GM12874 (cell line): Measurements from ENCODE around the gene A1BG.

Source experiments
- TF ChIP-seq, protein P1 (sequence below): IDR thresholded peaks from 2 replicates; pipeline ENCODE4 v1.5.1; 2011; ENCODE audit warnings: low read depth, mild to moderate bottlenecking, control low read depth, low read length, moderate library complexity; ENCODE audit not compliant: insufficient read depth

The A1BG gene

DNA sequence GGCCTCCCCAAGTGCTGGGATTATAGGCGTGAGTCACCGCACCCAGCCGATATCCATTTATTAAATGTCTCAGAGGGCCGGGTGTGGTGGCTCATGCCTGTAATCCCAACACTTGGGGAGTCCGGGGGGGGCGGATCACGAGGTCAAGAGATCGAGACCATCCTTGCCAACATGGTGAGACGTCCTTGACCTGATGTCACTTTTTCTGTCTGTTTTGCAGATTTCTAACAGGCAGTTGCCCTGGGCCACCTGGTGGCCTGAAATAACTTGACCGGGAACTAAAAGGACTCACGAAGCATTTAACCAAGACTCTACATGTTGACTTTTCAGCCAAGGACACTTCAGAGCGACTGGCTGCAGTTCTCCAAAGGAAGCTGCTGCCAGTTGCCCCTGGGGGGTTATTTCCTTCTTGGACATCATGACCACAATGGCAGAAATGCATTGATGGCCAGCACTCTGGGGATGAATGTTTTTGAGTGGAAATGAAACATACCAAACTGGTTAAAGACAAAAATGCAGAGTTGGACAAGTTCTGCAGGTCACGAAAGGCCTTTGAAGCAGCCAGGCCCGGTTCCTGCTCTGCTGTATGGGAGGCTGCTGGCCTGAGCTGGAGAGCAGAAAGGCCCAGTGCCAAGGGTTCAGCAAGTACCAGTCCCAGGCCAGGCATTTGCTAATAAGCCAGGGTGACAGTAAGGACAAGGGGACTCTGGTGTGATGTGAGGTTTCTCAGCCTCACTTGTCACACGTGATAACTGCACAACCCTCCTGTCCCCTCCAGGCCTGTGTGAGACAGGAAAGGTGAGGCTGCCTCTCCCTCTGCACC, 19.2 kb upstream of the A1BG start:
- TF ChIP-seq, protein P1, sequence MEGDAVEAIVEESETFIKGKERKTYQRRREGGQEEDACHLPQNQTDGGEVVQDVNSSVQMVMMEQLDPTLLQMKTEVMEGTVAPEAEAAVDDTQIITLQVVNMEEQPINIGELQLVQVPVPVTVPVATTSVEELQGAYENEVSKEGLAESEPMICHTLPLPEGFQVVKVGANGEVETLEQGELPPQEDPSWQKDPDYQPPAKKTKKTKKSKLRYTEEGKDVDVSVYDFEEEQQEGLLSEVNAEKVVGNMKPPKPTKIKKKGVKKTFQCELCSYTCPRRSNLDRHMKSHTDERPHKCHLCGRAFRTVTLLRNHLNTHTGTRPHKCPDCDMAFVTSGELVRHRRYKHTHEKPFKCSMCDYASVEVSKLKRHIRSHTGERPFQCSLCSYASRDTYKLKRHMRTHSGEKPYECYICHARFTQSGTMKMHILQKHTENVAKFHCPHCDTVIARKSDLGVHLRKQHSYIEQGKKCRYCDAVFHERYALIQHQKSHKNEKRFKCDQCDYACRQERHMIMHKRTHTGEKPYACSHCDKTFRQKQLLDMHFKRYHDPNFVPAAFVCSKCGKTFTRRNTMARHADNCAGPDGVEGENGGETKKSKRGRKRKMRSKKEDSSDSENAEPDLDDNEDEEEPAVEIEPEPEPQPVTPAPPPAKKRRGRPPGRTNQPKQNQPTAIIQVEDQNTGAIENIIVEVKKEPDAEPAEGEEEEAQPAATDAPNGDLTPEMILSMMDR, result no peak

DNA sequence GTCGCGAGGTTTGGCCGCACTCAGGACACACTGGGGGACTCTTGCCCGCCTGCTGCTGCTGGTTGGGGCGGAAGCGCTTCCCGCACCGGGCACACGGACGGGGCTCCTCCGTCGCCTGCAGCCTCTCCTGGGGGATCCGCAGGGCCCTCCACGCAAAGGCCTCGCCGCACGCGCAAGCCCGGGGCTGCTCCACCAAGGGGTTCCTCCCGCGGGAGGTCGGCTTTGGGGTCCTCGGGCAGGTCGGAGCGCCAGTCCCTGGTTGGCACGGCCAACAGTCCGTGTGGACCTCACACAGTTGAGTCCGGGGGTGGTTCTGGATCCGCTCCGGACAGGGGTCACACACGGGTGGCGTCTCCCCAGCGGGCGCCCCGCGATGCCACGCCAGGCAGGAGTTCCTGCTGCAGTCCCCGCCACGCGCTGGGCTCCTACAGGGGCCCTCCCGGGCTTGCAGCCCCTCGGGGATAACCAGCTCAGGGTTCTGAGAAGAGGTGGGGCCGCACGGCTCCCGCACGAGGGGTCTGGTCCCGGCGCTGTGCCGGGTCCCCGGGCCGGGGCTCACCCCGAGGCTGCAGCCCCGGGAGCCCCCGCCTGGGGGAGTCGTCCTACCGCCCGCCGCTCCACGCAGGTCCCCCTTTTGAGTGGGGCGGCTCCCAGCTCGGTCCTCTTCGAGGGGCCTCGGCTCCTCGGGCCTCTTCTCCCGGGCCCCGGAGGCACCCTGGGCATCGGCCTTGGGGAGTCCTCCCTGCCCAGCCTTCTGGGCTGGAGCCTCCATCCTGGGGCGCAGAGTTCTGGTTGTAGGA, 15.5 kb upstream of the A1BG start:
- TF ChIP-seq, protein P1, result no peak

DNA sequence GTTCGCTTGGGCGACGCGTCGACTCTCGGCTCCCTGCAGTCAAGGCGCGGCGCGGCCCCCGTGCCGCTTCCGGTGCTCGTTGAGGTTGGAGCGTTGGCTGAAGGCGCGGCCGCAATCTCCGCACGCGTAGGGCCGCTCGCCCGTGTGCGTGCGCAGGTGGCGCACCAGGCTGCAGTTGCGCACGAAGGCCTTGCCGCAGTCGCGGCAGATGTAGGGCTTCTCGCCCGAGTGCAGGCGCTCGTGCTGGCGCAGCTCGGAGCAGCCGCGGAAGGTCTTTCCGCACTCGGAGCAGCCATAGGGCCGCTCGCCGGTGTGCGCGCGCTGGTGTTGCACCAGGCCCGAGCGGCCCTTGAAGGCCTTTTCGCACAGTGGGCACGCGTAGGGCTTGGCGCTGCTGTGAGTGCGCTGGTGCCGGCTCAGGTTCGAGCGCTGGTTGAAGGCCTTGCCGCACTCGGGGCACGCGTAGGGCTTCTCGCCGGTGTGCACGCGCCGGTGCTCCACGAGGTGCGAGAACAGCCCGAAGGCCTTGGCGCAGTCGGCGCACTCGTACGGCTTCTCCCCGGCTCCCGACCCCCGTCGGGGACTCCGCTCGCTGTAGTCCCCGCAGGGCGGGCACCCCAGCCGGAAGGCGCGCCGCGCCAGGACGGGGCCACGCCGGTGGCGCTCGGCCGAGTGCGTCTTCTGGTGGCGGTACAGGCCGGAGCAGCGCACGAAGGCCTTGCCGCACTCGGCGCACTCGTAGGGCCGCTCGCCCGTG, 14.6 kb upstream of the A1BG start:
- TF ChIP-seq, protein P1, result no peak

DNA sequence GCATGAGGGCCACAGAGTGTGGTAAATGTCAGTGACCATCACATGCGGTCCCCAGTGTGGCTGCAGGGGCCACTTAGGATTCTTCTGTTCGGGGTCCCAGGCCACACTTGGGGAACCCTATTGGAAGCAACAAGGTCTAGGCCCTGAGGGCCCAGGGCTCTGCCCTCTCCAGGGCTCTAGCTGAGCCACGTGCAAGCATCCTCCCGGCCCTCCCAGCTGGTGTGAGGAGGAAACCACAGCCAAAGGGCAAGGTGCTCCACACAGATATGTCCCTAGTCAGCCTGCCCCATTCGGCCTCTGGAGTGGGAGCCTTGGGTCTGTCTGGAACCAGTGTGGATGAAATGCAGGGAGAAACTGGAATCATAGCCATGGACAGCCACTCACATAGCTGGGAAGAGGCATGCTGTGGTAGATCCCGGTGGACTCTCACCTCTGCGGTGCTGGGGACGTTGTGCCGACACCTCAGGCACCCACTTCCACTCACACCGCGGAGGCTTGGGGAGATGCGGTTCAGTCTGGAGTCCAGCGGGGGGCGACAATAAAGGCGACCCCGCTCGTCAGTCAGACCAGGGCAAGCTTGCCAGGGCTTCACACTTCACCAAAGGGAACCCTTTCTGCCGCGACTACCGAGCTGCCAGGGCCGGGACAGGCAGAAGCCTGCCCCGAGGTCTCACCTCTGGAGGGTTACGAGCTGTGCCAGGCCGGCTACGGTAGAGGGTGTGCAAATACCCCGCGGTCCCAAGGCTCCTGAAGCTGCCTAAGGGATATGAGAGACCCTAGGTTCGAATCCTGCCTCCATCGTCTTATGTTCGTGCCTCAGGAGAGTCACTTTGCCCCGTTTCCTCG, 13.5 kb upstream of the A1BG start:
- TF ChIP-seq, protein P1, result no peak

DNA sequence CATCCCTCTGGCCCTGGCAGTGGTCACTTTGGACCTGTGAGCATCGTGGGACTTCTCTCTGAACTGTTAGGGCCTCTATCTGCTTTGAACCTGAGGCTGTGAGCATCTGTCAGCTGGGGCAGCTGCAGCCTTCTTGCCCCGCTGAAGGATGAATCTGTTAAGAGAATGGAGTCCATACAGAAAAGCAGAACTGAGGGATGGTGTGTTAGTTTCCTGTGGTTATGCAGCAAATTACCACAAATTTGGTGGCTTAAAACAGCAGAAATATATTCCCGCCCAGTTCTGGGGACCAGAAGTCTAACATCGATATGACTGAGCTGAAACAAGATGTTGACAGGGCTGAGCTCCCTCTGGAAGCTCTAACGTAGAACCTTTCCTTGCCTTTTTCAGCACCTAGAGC, 10.9 kb upstream of the A1BG start:
- TF ChIP-seq, protein P1, result no peak

DNA sequence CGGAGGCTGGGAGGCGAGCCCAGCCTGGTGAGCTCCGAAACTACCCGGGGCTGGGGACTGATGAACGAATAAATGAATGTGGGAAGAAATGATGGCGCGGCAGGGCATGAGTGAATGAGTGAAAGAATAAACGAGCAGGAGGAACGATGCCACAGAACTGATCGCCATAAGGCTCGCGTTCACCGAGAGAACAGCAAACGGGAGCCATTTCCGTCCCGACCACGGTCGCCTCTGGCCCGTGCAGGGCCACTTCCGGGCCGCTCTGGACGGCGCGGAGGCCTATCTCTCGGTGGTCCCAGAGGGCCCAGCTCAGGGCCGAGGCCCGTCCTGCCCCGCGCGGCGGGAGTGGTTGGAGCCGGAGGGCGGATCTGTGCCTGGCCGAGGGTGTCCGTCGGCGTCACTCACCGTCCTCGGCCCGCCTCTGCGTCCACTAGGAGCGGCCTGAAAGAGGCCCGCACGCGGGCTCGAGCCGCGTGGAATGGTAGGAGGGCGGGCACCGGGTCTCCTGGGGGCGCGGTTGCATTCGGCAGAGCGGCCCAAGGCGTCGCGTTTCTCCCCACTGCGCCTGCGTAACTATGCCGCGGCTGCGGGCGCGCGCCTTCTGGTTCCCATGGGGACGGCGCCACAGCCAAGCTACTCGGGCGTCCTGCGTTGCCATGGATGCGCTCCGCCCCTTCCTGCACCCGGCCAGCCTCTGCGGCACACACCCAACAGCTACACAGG, 9.1 kb upstream of the A1BG start, which contains the start of gene ZNF497:
TSS of gene ZNF497 (minus strand) at position 480 of the 723 bp plus-strand sequence. CDS start 5,116 bp downstream, outside the sequence.
- TF ChIP-seq, protein P1, result no peak
